Measurements from ENCODE around the gene MAP3K6.

The MAP3K6 gene

GRCh38 chr1:27360159-27361043 lies 6.4 kb downstream of the MAP3K6 start:
- in situ Hi-C loops (cut with MboI; ENCODE audit: low sequenced_read_pairs, unreplicated experiment): no loop called here
- no peak for TF ChIP-seq CTCF (IDR thresholded peaks at IDR 0.05; ENCODE audit: borderline replicate concordance, control extremely low read depth, extremely low read depth, insufficient read depth, missing control alignments)
- peak; percentile 75 for DNase-seq (ENCODE audit: low spot score)

GRCh38 chr1:27359822-27360158 lies 7.0 kb downstream of the MAP3K6 start:
- TF ChIP-seq CTCF (IDR thresholded peaks at IDR 0.05; ENCODE audit: borderline replicate concordance, control extremely low read depth, extremely low read depth, insufficient read depth, missing control alignments): no peak
- in situ Hi-C loops (cut with MboI; ENCODE audit: low sequenced_read_pairs, unreplicated experiment): no loop called here
- no peak for DNase-seq (ENCODE audit: low spot score)

- in situ Hi-C loops (cut with MboI; ENCODE audit: low sequenced_read_pairs, unreplicated experiment): no loop called here
- DNase-seq (ENCODE audit: low spot score): no peak
- no peak for TF ChIP-seq CTCF (IDR thresholded peaks at IDR 0.05; ENCODE audit: borderline replicate concordance, control extremely low read depth, extremely low read depth, insufficient read depth, missing control alignments)
These were observed 7.8 kb downstream of the MAP3K6 start for GRCh38 chr1:27358928-27359313.

- no peak for DNase-seq (ENCODE audit: low spot score)
- no peak for TF ChIP-seq CTCF (IDR thresholded peaks at IDR 0.05; ENCODE audit: borderline replicate concordance, control extremely low read depth, extremely low read depth, insufficient read depth, missing control alignments)
- in situ Hi-C loops (cut with MboI; ENCODE audit: low sequenced_read_pairs, unreplicated experiment): no loop called here
These were observed 8.5 kb downstream of the MAP3K6 start for GRCh38 chr1:27358038-27358927.

GRCh38 chr1:27357281-27358037 lies 9.3 kb downstream of the MAP3K6 start:
- TF ChIP-seq CTCF (IDR thresholded peaks at IDR 0.05; ENCODE audit: borderline replicate concordance, control extremely low read depth, extremely low read depth, insufficient read depth, missing control alignments): peak; percentile 92
- in situ Hi-C loops (cut with MboI; ENCODE audit: low sequenced_read_pairs, unreplicated experiment): no loop called here
- DNase-seq (ENCODE audit: low spot score): peak; percentile 97

Measured in GM13976 (cell line).